ENCODE data around the gene GPX7.

GRCh38 chr1:52634111-52634510 lies 31.9 kb downstream of the GPX7 start:
- no peak for TF ChIP-seq POLR2A (IDR thresholded peaks at IDR 0.05; ENCODE audit: low read length)
- TF ChIP-seq GATA1 (IDR thresholded peaks at IDR 0.05; ENCODE audit: low read depth, low read length) = no peak
